Stimulated activated CD4-positive, alpha-beta T cell treated with anti-CD3 and anti-CD28 coated beads, Interleukin-2, amount 100 ng/mL, for 4 hours (primary cell): Measurements from ENCODE around the gene FPR1.
"Not testable (repeated sequence)": the region's sequence is repeated elsewhere in the genome, so short reads cannot be mapped to it uniquely, and the experiment has no call there.

Experiments used
- DNase-seq: peaks from one replicate; pipeline ENCODE4 v3.0.0-alpha.2; 2020; ENCODE audit warnings: low read depth

FPR1 gene

DNA sequence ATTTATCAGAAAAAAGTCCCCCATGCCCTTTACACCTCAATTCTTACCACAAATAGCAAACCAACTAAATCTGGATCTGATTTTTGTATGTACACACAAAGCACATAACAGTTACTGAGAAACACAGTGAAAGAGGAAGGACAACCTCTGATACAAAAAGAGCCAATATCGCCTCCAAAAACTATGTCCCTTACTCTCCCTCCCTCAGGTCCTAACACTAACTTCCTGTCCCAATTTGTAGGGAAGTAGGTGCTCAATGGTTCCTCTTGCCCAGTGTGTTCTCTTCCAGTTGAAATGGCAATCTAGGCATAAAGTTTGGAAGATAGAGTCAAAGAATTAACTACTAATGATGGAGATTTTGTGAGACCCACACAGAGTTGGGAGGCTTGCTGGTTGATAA lies 27.5 kb upstream of the FPR1 start:
- no peak for DNase-seq

DNA sequence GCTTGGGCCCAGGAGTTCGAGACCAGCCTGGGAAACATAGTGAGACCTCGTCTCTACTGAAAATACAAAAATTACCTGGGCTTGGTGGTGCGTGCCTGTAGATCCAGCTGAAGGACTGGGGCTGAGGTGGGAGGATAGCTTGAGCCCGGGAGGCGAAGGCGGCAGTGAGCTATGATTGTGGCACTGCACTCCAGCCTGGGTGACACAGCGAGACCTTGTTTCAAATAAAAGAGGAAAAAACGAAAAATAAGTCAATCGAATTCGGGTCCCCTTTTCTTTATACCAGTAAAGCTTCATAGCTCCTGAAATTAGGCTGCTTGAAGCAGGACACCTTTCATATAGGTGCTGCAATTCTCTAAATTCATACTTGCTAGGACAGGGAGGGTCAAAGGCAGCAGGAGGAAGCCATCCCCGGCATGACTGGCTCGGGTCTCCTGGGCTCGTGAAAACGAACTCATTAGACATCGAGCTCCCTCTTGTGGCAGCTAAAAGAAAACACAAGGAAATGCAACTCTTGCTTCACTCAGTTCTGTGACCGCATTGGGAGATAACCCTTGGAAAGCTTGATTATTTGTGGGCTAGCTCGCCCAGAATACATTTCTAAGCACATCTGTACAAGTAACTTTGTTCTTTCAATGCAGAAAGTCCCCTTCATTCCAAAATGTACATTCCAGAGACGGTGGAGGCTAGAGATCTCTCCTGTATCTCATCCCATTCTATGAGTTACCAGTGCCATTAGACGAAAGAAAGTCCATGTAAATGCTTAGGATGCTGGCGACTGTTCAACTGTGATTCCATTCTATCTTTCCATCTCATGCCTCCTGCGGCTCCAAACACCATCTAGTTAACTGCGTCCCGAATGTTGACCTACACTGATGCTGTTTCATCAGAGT lies 26.1 kb upstream of the FPR1 start:
- DNase-seq, result peak; percentile 29

DNA sequence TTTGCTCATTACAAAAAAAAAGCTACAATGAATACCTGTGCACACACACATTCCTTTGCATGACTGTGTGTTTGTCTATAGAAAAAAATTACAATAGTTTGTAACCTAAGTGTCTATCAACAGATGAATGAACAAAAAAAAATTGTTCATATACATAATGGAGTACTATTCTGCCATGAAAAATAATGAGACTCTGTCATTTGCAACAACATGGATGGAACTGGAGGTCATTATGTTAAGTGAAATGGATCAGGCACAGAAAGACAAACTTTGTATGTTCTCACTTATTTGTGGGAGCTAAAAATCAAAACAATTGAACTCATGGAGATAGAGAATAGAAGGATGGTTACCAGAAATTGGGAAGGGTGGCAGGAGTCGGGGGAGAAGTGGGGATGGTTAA lies 24.9 kb upstream of the FPR1 start:
- DNase-seq, result not testable (repeated sequence)

DNA sequence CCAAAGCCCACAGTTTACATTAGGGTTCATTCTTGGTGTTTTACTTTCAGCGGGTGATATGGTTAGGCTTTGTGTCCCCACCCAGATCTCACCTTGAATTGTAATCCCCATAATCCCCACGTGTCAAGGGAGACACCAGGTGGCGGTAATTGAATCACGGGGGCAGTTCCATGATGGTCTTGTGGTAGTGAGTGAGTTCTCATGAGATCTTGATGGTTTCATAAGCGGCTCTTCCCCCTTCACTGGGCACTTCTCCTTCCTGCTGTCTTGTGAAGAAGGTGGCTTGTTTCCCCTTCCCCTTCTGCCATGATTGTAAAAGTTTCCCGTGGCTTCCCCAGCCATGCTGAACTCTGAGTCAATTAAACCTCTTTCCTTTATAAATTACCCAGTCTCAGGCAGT lies 21.3 kb upstream of the FPR1 start:
- DNase-seq, result no peak

DNA sequence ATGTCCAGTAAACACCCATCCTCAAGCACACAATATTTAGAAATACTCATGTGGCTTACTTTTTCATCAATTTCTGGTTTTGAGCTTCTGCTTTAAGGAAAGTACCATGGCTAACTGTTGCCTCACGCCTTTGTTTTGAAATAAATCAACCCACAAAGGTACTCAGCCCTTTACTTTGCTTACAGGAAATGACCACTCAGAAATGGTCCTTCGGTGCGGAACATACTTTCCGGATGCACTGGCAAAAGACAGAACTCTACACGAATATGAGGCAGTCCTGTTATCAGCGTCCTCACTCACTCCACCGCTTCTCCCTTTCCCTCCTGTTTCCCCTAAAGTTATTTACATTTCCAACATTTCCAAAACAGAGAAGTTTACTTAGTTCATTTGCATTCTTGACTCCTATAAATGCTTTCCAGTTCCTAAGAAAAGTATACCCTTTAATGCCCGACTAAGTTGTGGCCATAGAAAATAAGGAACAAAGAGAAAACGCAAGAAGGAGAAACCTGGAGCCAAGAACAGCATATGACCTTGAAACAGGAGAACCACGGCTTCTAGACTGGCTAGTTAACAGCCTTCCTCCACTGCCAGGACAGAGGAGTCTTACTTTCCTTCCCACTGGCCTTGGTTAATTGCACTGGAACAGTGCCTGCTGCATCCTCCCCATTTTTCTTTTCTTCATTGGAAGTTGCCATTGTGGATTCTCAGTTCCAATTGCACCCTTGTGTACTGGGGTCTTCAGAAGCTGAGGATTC lies 19.9 kb upstream of the FPR1 start:
- DNase-seq, result no peak

DNA sequence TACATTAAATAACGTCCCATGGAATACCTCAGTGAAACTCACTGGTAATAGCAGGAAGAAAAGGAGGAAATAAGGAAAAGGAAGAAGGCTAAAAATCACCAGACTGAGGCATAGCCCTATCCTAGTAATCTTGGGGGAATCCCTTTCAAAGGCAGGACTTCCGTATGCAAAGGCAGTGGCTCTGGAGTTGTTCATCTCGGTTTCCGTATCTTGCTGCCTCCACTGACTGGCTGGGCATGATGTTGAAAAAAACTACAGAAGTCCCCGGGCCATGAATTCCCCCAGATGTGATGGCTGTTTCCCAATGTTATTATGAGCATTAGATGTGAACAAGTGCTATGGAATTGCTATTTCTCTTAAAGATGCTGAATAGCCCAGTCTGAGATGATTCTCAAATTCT lies 14.8 kb upstream of the FPR1 start:
- DNase-seq, result no peak

DNA sequence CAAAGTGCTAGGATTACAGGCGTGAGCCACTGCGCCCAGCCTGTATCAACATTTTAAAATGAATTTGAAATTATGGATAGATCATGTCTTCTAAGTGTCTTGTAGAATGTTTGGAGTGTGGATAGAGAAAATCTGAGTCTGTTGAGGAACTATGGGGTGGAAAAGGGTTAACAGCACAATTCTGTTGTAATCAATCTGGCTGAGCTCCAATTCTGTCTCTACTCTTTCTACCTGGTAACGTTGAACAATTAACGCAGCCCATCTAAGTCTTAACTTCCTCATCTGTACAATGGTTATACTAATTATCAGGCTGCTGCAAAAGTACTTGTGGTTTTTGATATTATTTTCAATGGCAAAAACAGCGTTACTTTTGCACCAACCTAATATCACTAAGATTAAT lies 13.4 kb upstream of the FPR1 start:
- DNase-seq, result no peak

DNA sequence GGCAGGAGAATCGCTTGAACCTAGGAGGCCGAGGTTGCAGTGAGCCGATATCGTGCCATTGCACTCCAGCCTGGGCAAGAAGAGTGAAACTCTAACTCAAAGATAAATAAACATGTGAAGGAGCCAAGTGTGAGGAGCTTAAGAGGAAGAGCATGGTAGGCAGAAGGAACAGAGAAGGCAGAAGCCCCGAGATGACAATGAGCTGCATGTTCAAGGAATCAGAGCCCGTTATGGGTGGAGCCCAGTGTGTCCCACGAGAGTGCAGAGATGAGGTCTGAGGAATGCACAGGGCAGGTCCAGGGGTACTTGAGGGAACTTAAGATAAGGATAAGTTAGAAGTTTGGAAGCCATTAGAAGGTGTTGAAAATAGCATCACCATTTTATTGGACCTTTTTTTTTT lies 10.0 kb upstream of the FPR1 start:
- DNase-seq, result no peak

DNA sequence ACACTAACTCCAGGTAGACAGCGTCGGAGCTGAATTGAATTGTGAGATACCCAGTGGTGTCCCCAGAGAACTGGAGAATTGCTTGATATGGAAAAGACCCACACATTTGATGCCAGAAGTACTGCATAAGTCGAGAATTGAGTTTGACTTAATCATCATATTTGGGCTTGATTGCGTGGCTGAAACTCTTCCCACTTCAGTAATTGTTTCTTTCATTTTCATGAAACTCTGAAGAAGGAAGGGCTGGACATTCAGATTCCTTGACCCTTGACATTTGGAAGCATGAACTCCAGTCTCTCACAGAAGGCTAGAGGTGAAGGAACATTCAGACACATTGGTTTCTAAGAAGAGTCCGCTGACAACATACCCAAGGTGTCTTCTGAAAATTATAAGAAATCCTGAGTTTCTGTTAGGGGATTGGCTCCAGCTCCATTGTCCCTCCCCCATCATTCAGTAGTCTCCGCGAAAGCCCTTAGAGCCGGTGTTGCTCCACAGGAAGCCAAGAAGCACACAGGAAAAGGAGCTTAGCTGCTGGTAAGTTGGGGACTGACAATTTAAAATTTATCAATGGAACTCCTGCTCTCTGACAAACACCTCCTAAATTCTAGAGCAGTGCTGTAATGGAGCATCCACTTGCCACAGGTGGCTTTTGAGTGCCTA lies 9.1 kb upstream of the FPR1 start, which contains the start of gene FPR2:
Gene FPR2, plus strand, starts transcription at position 484 of the 660 bp plus-strand sequence. CDS start 7,479 bp downstream, outside the sequence.
- DNase-seq, result no peak

DNA sequence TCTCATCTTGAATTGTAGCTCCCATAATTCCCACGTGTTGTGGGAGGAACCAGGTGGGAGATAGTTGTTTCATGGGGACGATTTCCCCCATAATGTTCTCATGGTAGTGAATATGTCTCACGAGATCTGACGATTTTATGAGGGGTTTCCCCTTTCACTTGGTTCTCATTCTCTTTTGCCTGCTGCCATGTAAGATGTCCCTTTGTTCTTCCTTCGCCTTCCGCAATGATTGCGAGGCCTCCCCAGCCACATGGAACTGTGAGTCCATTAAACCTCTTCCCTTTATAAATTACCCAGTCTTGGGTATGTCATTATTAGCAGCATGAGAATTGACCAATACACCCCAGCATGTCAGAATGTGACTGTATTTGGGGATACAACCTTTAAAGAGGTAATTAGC lies 3.9 kb upstream of the FPR1 start:
- no peak for DNase-seq

DNA sequence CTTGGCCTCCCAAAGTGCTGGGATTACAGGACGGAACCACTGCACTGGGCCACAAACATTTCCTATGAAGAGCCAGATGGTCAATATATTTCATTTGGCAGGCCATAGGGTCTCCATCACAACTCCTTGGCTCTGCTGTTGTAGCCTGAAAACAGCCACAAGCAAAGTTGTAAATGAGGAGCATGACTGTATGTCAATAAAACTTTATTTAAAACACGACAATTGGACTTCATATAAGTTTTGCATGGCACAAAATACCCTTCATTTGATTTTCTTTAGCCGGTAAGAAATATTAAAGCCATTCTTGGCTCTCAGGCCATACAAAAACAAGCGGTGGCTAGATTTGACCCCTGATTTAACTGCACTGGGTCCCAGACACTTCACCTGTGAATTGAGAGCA lies 3.1 kb upstream of the FPR1 start:
- DNase-seq, result no peak

DNA sequence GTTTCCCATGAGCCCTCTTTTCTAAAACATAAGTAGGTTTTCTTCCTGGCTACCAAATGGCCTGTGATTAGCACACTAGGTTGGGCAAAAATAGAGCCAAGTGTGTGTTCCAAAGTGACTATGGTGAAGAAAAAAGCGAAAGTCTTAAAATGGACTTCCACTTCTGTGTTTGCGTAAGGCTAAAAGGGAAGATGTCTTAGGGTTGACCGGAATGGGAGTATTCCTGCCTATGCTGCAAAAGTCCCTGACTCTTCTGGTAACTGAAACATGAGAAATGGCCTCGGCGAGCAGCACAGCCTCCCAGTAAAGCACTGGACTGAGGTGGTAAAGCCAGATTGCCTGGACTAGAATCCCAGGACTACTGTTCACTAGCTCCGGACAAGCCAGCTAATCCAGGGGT lies 2.4 kb upstream of the FPR1 start:
- DNase-seq, result no peak

DNA sequence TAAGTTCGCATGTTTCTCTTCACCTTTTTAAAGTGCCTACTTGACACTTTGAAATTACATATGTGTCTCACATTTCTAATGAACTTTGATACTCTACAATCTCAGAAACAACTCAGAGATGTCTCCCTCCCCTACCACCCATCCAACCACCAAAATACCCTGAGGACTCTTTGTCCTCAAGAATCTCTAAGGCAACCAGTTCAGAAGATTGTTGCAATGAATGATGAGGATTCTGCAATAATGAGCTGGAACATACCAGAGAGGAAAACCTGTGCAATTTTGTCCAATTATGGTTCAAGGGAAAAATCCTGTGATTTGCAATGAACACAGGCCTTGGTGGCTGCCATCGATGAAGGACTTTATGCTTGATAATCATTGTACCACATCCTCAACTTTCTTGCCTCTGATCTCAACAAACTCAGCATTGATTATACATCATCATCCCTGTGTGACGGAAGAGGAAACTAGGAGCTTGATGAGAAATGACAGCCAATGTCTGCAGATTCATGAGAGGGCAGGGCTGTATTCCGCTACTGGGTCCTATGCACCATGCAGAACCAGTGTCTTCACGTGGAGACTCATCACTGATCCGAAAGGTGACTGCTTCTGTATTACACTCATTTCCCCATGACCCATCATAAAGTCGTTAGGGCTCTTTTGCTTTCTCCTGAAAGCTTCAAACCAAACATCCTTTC lies 1.1 kb downstream of the FPR1 start:
- DNase-seq, result no peak

DNA sequence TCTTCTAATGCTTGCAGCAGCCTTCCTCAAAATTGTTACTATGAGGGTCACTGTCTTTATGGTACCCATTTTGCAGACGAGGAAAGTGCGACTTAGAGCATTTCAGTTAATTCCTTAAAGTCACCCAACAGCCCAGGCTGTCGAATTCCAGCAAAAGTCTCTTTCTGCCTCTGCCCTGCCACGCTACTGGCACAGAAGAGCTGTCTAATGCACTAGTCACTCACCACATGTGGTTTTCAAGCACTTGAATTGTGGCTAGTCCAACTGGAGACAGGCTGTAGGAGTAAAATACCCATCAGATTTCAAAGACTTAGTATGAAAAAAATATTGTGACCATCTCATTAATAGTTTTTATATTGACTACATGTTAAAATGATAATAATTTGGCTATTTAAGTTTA lies 1.7 kb downstream of the FPR1 start:
- DNase-seq, result no peak

DNA sequence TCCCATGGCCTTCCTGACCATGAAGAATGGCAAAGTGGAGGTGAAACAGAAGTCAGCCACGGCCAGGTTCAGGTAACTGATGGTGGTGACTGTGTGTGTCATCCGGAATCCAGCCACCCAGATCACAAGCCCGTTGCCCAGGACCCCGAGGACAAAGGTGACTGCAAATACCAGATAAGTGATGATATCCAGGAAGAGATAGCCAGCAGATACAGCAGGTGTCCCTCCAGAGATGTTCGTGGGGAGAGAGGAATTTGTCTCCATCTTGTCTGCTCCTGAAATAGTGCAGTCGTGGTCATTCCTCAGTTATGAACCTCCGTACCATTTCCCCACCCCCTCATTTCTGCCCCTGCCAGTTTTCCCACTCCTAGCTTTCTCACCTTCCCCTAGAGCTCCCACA lies 4.9 kb downstream of the FPR1 start:
- no peak for DNase-seq

DNA sequence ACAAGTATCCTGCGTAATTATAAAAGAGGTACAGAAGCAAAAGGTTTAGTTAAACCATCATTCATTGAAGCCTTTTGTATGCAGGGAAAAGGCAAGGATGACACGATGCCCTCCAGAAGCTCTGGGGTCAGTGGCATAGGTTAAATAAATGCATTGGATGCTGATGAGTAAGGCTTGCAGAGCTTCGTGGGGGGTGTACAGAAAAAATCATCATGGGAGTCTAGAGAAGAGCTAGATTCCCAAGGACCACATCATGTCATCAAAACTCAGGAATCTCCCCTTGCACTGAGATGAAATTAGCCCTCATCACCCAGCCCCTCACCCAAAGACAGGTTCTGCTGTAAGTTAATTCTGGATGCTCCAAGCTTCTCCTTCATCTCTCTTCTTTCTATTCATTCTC lies 8.3 kb downstream of the FPR1 start:
- DNase-seq, result no peak

DNA sequence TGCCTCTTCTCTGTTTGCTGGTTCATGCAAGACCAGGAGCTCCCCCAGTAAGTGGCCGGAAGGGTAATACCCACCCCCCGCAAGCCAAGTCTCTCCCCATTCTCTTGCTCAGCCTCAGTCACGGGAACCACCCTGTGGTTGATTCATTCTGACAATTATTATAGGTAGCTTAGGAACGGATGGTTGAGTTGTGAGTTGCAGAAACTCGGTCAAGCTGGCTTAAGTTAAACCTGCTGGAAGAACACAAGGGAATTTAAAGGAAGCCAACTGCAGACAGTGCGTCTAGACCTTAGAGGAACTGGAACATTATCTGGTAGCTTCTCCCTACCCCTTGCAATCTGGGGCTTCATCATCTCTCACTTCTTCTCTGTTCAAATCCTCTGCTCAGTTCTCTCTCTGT lies 8.9 kb downstream of the FPR1 start:
- DNase-seq, result no peak

DNA sequence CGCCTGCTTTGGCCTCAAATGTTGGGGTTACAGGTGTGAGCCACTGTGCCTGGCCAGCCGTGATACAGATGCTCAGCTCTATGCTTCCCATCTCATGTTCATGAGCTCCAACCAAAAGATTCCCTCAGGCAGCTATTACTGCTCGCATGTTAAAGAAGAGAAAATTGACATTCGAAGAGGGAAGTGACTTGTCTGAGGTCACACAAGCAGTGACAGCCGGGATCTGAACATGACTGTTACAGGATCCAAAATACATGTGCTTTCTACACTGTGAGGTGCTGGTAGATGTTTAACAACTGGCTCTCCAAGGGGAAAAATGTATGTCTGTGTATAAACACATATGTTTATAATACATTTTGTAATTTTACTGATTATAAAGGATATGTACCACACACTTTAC lies 11.3 kb downstream of the FPR1 start:
- no peak for DNase-seq

DNA sequence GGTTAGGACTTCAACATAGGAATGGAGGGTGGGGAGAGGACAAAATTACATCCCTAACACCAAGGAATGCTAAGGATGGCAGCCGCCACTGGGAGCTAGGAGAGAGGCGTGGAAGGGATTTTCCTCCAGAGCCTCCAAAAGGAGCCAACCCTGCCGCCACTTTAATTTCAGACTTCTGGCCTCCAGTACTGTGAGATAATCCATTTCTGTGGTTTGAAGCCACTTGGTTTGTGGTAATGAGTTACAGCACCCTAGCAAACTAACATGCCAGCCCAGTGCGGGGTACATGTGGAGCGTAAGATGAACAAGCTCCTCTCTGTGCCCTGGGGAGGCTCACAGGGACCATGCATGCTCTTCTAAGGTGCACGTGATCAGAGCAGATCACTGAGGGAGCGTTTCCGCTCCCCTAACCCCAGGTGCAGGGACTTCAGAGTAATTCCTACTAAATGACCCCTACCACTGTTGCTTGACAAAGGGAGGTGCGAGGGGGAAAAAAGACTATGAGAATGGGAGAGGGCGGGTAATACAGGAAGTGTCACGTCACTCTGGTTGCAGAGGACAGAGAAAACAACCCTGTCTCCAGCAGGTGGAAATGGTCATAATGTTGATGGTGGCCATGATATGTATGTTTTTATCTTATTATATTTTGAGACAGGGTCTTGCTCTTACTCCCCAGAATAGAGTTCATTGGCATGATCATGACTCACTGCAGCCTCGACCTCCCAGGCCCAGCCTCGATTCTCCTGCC lies 12.0 kb downstream of the FPR1 start:
- DNase-seq, result no peak

DNA sequence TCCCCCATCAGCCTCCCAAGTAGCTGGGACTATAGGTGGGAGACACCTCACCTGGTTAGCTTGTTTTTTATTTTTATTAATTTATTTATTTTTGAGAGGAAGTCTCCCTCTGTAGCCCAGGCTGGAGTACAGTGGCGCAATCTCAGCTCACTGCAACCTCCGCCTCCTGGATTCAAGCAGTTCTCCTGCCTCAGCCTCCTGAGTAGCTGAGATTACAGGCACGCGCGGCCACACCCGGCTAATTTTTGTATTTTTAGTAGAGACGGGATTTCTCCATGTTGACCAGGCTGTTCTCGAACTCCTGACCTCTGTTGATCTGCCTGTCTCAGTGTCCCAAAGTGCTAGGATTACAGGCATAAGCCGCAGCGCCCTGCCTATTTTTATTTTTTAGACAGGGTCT lies 13.2 kb downstream of the FPR1 start:
- not testable (repeated sequence) for DNase-seq

DNA sequence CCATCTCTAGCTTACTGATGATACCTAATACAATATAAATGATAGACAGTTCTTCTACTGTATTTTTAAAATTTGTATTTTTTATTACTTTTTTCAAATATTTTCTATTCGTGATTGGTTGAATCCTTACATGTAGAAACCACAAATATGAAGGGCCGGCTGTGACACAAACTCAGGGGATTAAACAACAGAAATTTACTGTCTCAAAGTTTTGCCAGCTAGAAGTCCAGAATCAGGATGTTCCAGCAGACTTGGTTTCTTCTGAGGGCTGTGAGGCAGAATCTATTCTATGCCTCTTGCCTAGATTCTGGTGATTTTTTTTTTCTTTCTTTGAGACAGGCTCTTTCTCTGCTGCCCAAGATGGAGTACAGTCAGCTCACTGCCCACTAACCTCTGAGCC lies 13.8 kb downstream of the FPR1 start:
- DNase-seq, result no peak

DNA sequence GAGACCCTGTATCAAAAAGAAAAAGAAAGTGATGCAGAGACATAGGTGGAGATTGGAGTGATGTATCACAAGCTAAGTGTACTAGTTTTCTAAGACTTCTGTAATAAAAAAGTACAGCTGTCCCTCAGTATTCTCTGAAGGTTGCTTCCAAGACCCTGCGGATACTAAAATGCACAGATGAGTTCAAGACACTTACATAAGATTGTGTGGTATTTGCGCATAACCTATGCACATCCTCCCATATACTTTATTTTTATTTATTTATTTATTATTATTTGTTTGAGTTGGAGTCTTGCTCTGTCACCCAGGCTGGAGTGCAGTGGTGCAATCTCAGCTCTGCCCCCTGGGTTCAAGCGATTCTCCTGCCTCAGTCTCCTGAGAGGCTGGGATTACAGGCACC lies 14.3 kb downstream of the FPR1 start:
- DNase-seq, result no peak
